ENCODE results near the gene CDC42BPA.
"Not testable (repeated sequence)": the region's sequence is repeated elsewhere in the genome, so short reads cannot be mapped to it uniquely, and the experiment has no call there.

Gene CDC42BPA

GRCh38 chr1:227263869-227264268, 54.4 kb downstream of the CDC42BPA start:
- no peak for DNase-seq (ENCODE audit: low read depth in 2 of 2)

GRCh38 chr1:227261501-227261900, 56.8 kb downstream of the CDC42BPA start:
- no peak for DNase-seq (ENCODE audit: low read depth in 2 of 2)

GRCh38 chr1:227260433-227260832, 57.9 kb downstream of the CDC42BPA start:
- DNase-seq (ENCODE audit: low read depth in 2 of 2) = no peak

GRCh38 chr1:227257964-227258363, 60.3 kb downstream of the CDC42BPA start:
- no peak for DNase-seq (ENCODE audit: low read depth in 2 of 2)

- no peak for DNase-seq (ENCODE audit: low read depth in 2 of 2)
These were observed 63.1 kb downstream of the CDC42BPA start for GRCh38 chr1:227255086-227255732.

GRCh38 chr1:227253065-227253464, 65.2 kb downstream of the CDC42BPA start:
- no peak for DNase-seq (ENCODE audit: low read depth in 2 of 2)

GRCh38 chr1:227245613-227246320, 72.5 kb downstream of the CDC42BPA start:
- no peak for DNase-seq (ENCODE audit: low read depth in 2 of 2)

GRCh38 chr1:227244339-227245118, 73.8 kb downstream of the CDC42BPA start:
- DNase-seq (ENCODE audit: low read depth in 2 of 2) = no peak

- DNase-seq (ENCODE audit: low read depth in 2 of 2) = no peak
These were observed 75.2 kb downstream of the CDC42BPA start for GRCh38 chr1:227242811-227243682.

GRCh38 chr1:227240983-227241382, 77.3 kb downstream of the CDC42BPA start:
- no peak for DNase-seq (ENCODE audit: low read depth in 2 of 2)

GRCh38 chr1:227234998-227235405, 83.3 kb downstream of the CDC42BPA start:
- peak; percentile 39 to 43 for DNase-seq (ENCODE audit: low read depth in 2 of 2)

GRCh38 chr1:227231128-227231527, 87.2 kb downstream of the CDC42BPA start:
- not testable (repeated sequence) for DNase-seq (ENCODE audit: low read depth in 2 of 2)

- no peak for DNase-seq (ENCODE audit: low read depth in 2 of 2)
These were observed 90.1 kb downstream of the CDC42BPA start for GRCh38 chr1:227228201-227228600.

GRCh38 chr1:227227761-227228160, 90.5 kb downstream of the CDC42BPA start:
- no peak for DNase-seq (ENCODE audit: low read depth in 2 of 2)

- peak; percentile 35 to 45 for DNase-seq (ENCODE audit: low read depth in 2 of 2)
These were observed 92.5 kb downstream of the CDC42BPA start for GRCh38 chr1:227225715-227226346.

GRCh38 chr1:227223171-227223806, 95.0 kb downstream of the CDC42BPA start:
- DNase-seq (ENCODE audit: low read depth in 2 of 2) = no peak

GRCh38 chr1:227219715-227220292, 98.5 kb downstream of the CDC42BPA start:
- no peak for DNase-seq (ENCODE audit: low read depth in 2 of 2)

- DNase-seq (ENCODE audit: low read depth in 2 of 2) = no peak
These were observed 99.3 kb downstream of the CDC42BPA start for GRCh38 chr1:227218870-227219573.

- DNase-seq (ENCODE audit: low read depth in 2 of 2) = no peak
These were observed 102.3 kb downstream of the CDC42BPA start for GRCh38 chr1:227215863-227216510.

Measured in fibroblast of skin of left quadriceps (primary cell).